ENCODE data around the gene PSMC6.

Gene PSMC6

GRCh38 chr14:52706724-52707706 is at the start of gene PSMC6:
Gene PSMC6 (plus strand): TSS chr14:52707200. CDS start chr14:52707220, 20 bp downstream.
- DNase-seq (ENCODE audit: insufficient read length, low spot score) (peak; percentile 78), FAIRE-seq (peak; percentile 91)

GRCh38 chr14:52660325-52660724 is 46.7 kb upstream of the PSMC6 start:
- peak; percentile 8 for FAIRE-seq

GRCh38 chr14:52660832-52661231 is 46.2 kb upstream of the PSMC6 start:
- FAIRE-seq (peak; percentile 64), DNase-seq (ENCODE audit: insufficient read length, low spot score) (no peak)

More at GRCh38 chr14:52660325-52660724, 46.7 kb upstream of the PSMC6 start:
- no peak for DNase-seq (ENCODE audit: insufficient read length, low spot score)

- no peak for FAIRE-seq
- DNase-seq (ENCODE audit: insufficient read length, low spot score), result no peak
These were observed 45.7 kb upstream of the PSMC6 start for GRCh38 chr14:52661314-52661713.

GRCh38 chr14:52663850-52664249 is 43.1 kb upstream of the PSMC6 start:
- no peak for DNase-seq (ENCODE audit: insufficient read length, low spot score)
- FAIRE-seq, result no peak

GRCh38 chr14:52678591-52678990 is 28.4 kb upstream of the PSMC6 start:
- FAIRE-seq (peak; percentile 28), DNase-seq (ENCODE audit: insufficient read length, low spot score) (no peak)

GRCh38 chr14:52683985-52684520 is 22.9 kb upstream of the PSMC6 start:
- FAIRE-seq (no peak), DNase-seq (ENCODE audit: insufficient read length, low spot score) (no peak)

GRCh38 chr14:52686176-52686575 is 20.8 kb upstream of the PSMC6 start:
- DNase-seq (ENCODE audit: insufficient read length, low spot score) (no peak), FAIRE-seq (no peak)

- no peak for DNase-seq (ENCODE audit: insufficient read length, low spot score)
- FAIRE-seq, result no peak
These were observed 15.8 kb upstream of the PSMC6 start for GRCh38 chr14:52690983-52691760.

- FAIRE-seq (no peak), DNase-seq (ENCODE audit: insufficient read length, low spot score) (no peak)
These were observed 14.6 kb upstream of the PSMC6 start for GRCh38 chr14:52692248-52692962.

GRCh38 chr14:52693036-52693435 is 14.0 kb upstream of the PSMC6 start:
- DNase-seq (ENCODE audit: insufficient read length, low spot score) (no peak), FAIRE-seq (no peak)

- no peak for DNase-seq (ENCODE audit: insufficient read length, low spot score)
- FAIRE-seq, result no peak
These were observed 13.5 kb upstream of the PSMC6 start for GRCh38 chr14:52693532-52693931.

- DNase-seq (ENCODE audit: insufficient read length, low spot score), result peak; percentile 43
- peak; percentile 96 for FAIRE-seq
These were observed 12.1 kb upstream of the PSMC6 start for GRCh38 chr14:52694761-52695480.

GRCh38 chr14:52695481-52696091 is 11.4 kb upstream of the PSMC6 start, which contains the start of gene ERO1A:
Gene ERO1A (minus strand): TSS chr14:52695558. CDS start chr14:52695481, 77 bp downstream.
- FAIRE-seq, result peak; percentile 28
- DNase-seq (ENCODE audit: insufficient read length, low spot score), result peak; percentile 53

- no peak for FAIRE-seq
These were observed 6.3 kb upstream of the PSMC6 start for GRCh38 chr14:52700701-52701172.

GRCh38 chr14:52701223-52701622 is 5.8 kb upstream of the PSMC6 start:
- FAIRE-seq (no peak), DNase-seq (ENCODE audit: insufficient read length, low spot score) (no peak)

More at GRCh38 chr14:52700701-52701172, 6.3 kb upstream of the PSMC6 start:
- DNase-seq (ENCODE audit: insufficient read length, low spot score), result no peak

- DNase-seq (ENCODE audit: insufficient read length, low spot score) (no peak), FAIRE-seq (no peak)
These were observed 3.8 kb upstream of the PSMC6 start for GRCh38 chr14:52703225-52703624.

- FAIRE-seq (no peak), DNase-seq (ENCODE audit: insufficient read length, low spot score) (no peak)
These were observed 3.3 kb upstream of the PSMC6 start for GRCh38 chr14:52703664-52704063.

GRCh38 chr14:52706286-52706685 is 714 bp upstream of the PSMC6 start:
- FAIRE-seq (no peak), DNase-seq (ENCODE audit: insufficient read length, low spot score) (no peak)
